H9 (cell line): ENCODE measurements around the gene RFPL3. TPM values are rescaled to one million over a fixed set of nuclear protein-coding genes. Genes with fewer than 3 reads are reported as not detected.

ENCODE experiments used
- DNase-seq: peaks from one replicate; pipeline ENCODE4 v3.0.0-alpha.2; 2017
- H2AFZ ChIP-seq: one replicate; pipeline ENCODE4 v1.6.1; 2013; ENCODE audit warnings: mild to moderate bottlenecking, low read length, control low read depth, moderate library complexity
- H2AK5ac ChIP-seq: 2 replicates; pipeline ENCODE4 v1.6.1; 2013; ENCODE audit warnings: low read length, control low read depth, mixed read lengths; ENCODE audit not compliant: insufficient read length
- H2BK120ac ChIP-seq: one replicate; pipeline ENCODE4 v1.6.1; 2013; ENCODE audit warnings: low read depth, mild to moderate bottlenecking, low read length, control low read depth, inconsistent platforms; ENCODE audit not compliant: poor library complexity, severe bottlenecking
- H2BK12ac ChIP-seq: 2 replicates; pipeline ENCODE4 v1.6.1; 2013; ENCODE audit warnings: low read length, control low read depth, mixed read lengths, low read depth; ENCODE audit not compliant: insufficient read length
- H2BK15ac ChIP-seq: 2 replicates; pipeline ENCODE4 v1.6.1; 2013; ENCODE audit warnings: low read depth, low read length, control low read depth
- H2BK20ac ChIP-seq: one replicate; pipeline ENCODE4 v1.6.1; 2013; ENCODE audit warnings: low read depth, mild to moderate bottlenecking, low read length, control low read depth, inconsistent platforms; ENCODE audit not compliant: poor library complexity, severe bottlenecking
- H2BK5ac ChIP-seq: 2 replicates; pipeline ENCODE4 v1.6.1; 2013; ENCODE audit warnings: low read length, control low read depth, mixed read lengths; ENCODE audit not compliant: insufficient read length
- H3K14ac ChIP-seq: 2 replicates; pipeline ENCODE4 v1.6.1; 2013; ENCODE audit warnings: low read length, control low read depth; ENCODE audit not compliant: insufficient read depth
- H3K18ac ChIP-seq: 2 replicates; pipeline ENCODE4 v1.6.1; 2013; ENCODE audit warnings: low read depth, mild to moderate bottlenecking, mixed read lengths, low read length, control low read depth; ENCODE audit not compliant: insufficient read length
- H3K23ac ChIP-seq: 2 replicates; pipeline ENCODE4 v1.6.1; 2013; ENCODE audit warnings: low read length, control low read depth, mixed read lengths, low read depth; ENCODE audit not compliant: insufficient read length
- H3K23me2 ChIP-seq: 2 replicates; pipeline ENCODE4 v1.6.1; 2013; ENCODE audit warnings: low read depth, mild to moderate bottlenecking, mixed read lengths, low read length, control low read depth; ENCODE audit not compliant: insufficient read length, poor library complexity, severe bottlenecking
- H3K27ac ChIP-seq: 2 replicates; pipeline ENCODE4 v1.5.1; 2013; ENCODE audit warnings: low read length, control low read depth, mixed read lengths, low read depth; ENCODE audit not compliant: insufficient read length
- H3K27me3 ChIP-seq: 2 replicates; pipeline ENCODE4 v1.6.1; 2013; ENCODE audit warnings: low read length, control low read depth, inconsistent platforms; ENCODE audit not compliant: insufficient read depth
- H3K4ac ChIP-seq: 2 replicates; pipeline ENCODE4 v1.6.1; 2013; ENCODE audit warnings: low read depth, mild to moderate bottlenecking, control low read depth, inconsistent platforms, low read length, moderate library complexity
- H3K4me1 ChIP-seq: 2 replicates; pipeline ENCODE4 v1.6.1; 2013; ENCODE audit warnings: low read length, control low read depth, inconsistent platforms; ENCODE audit not compliant: insufficient read depth
- H3K4me2 ChIP-seq: 2 replicates; pipeline ENCODE4 v1.6.1; 2013; ENCODE audit warnings: low read length, control low read depth, mixed read lengths; ENCODE audit not compliant: insufficient read length, insufficient read depth
- H3K56ac ChIP-seq: 2 replicates; pipeline ENCODE4 v1.6.1; 2013; ENCODE audit warnings: low read depth, mild to moderate bottlenecking, mixed read lengths, low read length, control low read depth; ENCODE audit not compliant: insufficient read length
- H3K79me1 ChIP-seq: 2 replicates; pipeline ENCODE4 v1.6.1; 2013; ENCODE audit warnings: low read depth, mild to moderate bottlenecking, moderate library complexity, low read length, control low read depth, inconsistent platforms; ENCODE audit not compliant: insufficient read depth, poor library complexity, severe bottlenecking
- H3K79me2 ChIP-seq: 2 replicates; pipeline ENCODE4 v1.6.1; 2013; ENCODE audit warnings: low read length, control low read depth, inconsistent platforms; ENCODE audit not compliant: insufficient read depth
- H3K9ac ChIP-seq: 2 replicates; pipeline ENCODE4 v1.6.1; 2013; ENCODE audit warnings: low read length, control low read depth, mixed read lengths; ENCODE audit not compliant: insufficient read length; ENCODE audit errors: extremely low read depth
- H3K9me3 ChIP-seq: one replicate; pipeline ENCODE4 v1.6.1; 2013; ENCODE audit warnings: low read depth, low read length, inconsistent platforms; ENCODE audit not compliant: control insufficient read depth
- H3T11ph ChIP-seq: one replicate; pipeline ENCODE4 v1.6.1; 2013; ENCODE audit warnings: mild to moderate bottlenecking, low read length, control low read depth, inconsistent platforms
- H4K20me1 ChIP-seq: one replicate; pipeline ENCODE4 v1.6.1; 2013; ENCODE audit not compliant: control insufficient read depth, insufficient read length, insufficient read depth
- H4K5ac ChIP-seq: 2 replicates; pipeline ENCODE4 v1.6.1; 2013; ENCODE audit warnings: low read depth, mild to moderate bottlenecking, mixed read lengths, low read length, control low read depth; ENCODE audit not compliant: insufficient read length
- H4K8ac ChIP-seq: replicated peaks from 2 replicates; pipeline ENCODE4 v1.6.1; 2013; ENCODE audit warnings: low read length, control low read depth, mixed read lengths, low read depth; ENCODE audit not compliant: insufficient read length
- H4K91ac ChIP-seq: 2 replicates; pipeline ENCODE4 v1.6.1; 2013; ENCODE audit warnings: low read depth, mild to moderate bottlenecking, moderate library complexity, mixed read lengths, low read length, control low read depth; ENCODE audit not compliant: insufficient read length
- H3K27ac Mint-ChIP-seq, 3 experiments: 2 replicates in 2 of 3; 3 replicates in 1 of 3; pipeline ENCODE4 v1.8.0; 2020 to 2021; ENCODE audit warnings: mixed read lengths in 3 of 3, mild to moderate bottlenecking in 1 of 3, moderate library complexity in 1 of 3
- H3K27me3 Mint-ChIP-seq: 2 replicates; pipeline ENCODE4 v1.8.0; 2021; ENCODE audit warnings: low read depth, mild to moderate bottlenecking, moderate library complexity, mixed read lengths
- H3K36me3 Mint-ChIP-seq, 3 experiments: 2 replicates in 2 of 3; 3 replicates in 1 of 3; pipeline ENCODE4 v1.8.0; 2020 to 2021; ENCODE audit warnings: low read depth in 3 of 3, mixed read lengths in 3 of 3; ENCODE audit not compliant: insufficient read depth in 1 of 3
- H3K4me1 Mint-ChIP-seq, 2 experiments: 2 replicates each; pipeline ENCODE4 v1.8.0; 2020; ENCODE audit warnings: mixed read lengths in 2 of 2
- H3K4me3 Mint-ChIP-seq, 2 experiments: 2 replicates in 1 of 2; 3 replicates in 1 of 2; pipeline ENCODE4 v1.8.0; 2020 to 2021; ENCODE audit warnings: mild to moderate bottlenecking in 2 of 2, mixed read lengths in 2 of 2, moderate library complexity in 1 of 2
- H3K9me3 Mint-ChIP-seq, 2 experiments: 2 replicates in 1 of 2; 3 replicates in 1 of 2; pipeline ENCODE4 v1.8.0; 2020; ENCODE audit warnings: mild to moderate bottlenecking in 2 of 2, mixed read lengths in 2 of 2, moderate library complexity in 1 of 2
- WGBS: extraction: QIAGEN DNeasy Blood & Tissue Kit; methylation state at CpG from one replicate; pipeline ENCODE4 v1.1.7; 2013; ENCODE audit warnings: missing lambda C conversion rate, low lambda C conversion rate, mixed read lengths; ENCODE audit not compliant: insufficient read length; ENCODE audit errors: extremely low coverage; 5-methylcytosine and 5-hydroxymethylcytosine counted together
- total RNA-seq: library from RNA; stranded (reverse); gene quantifications from 2 replicates; pipeline ENCODE4 v1.2.1, GENCODE V29; 2021
- TF ChIP-seq, protein P1 (sequence below): fragments of 200-600 bp; sonication (generic); conservative IDR thresholded peaks from 3 replicates; pipeline ENCODE4 v1.8.0; 2021; ENCODE audit warnings: antibody characterized with exemption, mild to moderate bottlenecking

Gene RFPL3
- total RNA-seq, 1 experiment from 2014 or later, result not detected

DNA sequence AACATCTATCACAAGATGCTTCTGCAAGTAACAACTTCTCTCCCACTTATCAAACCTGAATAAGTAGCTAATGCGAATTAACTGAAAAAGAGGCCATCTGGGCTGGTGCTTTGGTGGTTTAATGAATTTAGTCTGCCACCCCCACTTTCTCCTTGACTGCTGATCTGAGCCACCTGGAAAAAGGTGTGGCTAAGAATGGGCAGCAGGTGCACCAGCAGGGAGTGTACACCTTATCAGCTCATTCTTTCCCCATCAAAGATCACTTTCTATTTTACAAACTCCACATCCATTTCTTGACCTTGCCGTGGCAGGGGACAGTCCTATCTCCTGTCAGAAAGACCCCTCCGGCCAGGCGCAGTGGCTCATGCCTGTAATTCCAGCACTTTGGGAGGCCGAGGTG lies 6.5 kb downstream of the RFPL3 start:
- Histone ChIP-seq H3K9ac (no peak overlapping the region), H3K14ac (no peak overlapping the region), H2BK15ac (no peak overlapping the region), H2BK20ac (no peak overlapping the region), H3K23me2 (no peaks in the 10 kb centered on the region), H4K5ac (no peak overlapping the region), H3K27ac (no peak overlapping the region), H3K18ac (no peak overlapping the region), H3K4ac (no peak overlapping the region), H3K56ac (no peak overlapping the region), H4K20me1 (no peaks in the 10 kb centered on the region), H3K79me2 (no peaks in the 10 kb centered on the region), H4K8ac (no peak overlapping the region), H3T11ph (no peak overlapping the region), H3K4me1 (no peaks in the 10 kb centered on the region), H3K23ac (no peak overlapping the region), H2AFZ (no peak overlapping the region), H2BK5ac (no peak overlapping the region), H3K27me3 (no peaks in the 10 kb centered on the region), H3K4me2 (no peak overlapping the region), H4K91ac (no peak overlapping the region), H3K9me3 (no peaks in the 10 kb centered on the region), H3K79me1 (no peaks in the 10 kb centered on the region), H2AK5ac (no peak overlapping the region), H2BK12ac (no peak overlapping the region), H2BK120ac (no peak overlapping the region)
- no peak overlapping the region for H3K4me3 Mint-ChIP-seq
- no peak for DNase-seq
- H3K9me3 Mint-ChIP-seq, result no peaks in the 10 kb centered on the region
- WGBS, result no CpG with 5 or more reads among the region's 5 CpGs
- H3K27ac Mint-ChIP-seq, result no peak overlapping the region
- peaks cover 56% of the 10 kb centered on the region for H3K27me3 Mint-ChIP-seq
- TF ChIP-seq, protein P1, sequence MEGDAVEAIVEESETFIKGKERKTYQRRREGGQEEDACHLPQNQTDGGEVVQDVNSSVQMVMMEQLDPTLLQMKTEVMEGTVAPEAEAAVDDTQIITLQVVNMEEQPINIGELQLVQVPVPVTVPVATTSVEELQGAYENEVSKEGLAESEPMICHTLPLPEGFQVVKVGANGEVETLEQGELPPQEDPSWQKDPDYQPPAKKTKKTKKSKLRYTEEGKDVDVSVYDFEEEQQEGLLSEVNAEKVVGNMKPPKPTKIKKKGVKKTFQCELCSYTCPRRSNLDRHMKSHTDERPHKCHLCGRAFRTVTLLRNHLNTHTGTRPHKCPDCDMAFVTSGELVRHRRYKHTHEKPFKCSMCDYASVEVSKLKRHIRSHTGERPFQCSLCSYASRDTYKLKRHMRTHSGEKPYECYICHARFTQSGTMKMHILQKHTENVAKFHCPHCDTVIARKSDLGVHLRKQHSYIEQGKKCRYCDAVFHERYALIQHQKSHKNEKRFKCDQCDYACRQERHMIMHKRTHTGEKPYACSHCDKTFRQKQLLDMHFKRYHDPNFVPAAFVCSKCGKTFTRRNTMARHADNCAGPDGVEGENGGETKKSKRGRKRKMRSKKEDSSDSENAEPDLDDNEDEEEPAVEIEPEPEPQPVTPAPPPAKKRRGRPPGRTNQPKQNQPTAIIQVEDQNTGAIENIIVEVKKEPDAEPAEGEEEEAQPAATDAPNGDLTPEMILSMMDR, result no peak
- H3K36me3 Mint-ChIP-seq, result no peaks in the 10 kb centered on the region
- H3K4me1 Mint-ChIP-seq, result no peaks in the 10 kb centered on the region
